HG03066 (cell line): ENCODE data around the gene LGALS4.
"Not testable (repeated sequence)": the region's sequence is repeated elsewhere in the genome, so short reads cannot be mapped to it uniquely, and the experiment has no call there.

Experiments used
- ATAC-seq: cut with Tn5 transposase; IDR thresholded peaks from one replicate; pipeline ENCODE4 v1.9.1; 2021; ENCODE audit warnings: low read depth; ENCODE audit not compliant: unreplicated experiment

Gene LGALS4

DNA sequence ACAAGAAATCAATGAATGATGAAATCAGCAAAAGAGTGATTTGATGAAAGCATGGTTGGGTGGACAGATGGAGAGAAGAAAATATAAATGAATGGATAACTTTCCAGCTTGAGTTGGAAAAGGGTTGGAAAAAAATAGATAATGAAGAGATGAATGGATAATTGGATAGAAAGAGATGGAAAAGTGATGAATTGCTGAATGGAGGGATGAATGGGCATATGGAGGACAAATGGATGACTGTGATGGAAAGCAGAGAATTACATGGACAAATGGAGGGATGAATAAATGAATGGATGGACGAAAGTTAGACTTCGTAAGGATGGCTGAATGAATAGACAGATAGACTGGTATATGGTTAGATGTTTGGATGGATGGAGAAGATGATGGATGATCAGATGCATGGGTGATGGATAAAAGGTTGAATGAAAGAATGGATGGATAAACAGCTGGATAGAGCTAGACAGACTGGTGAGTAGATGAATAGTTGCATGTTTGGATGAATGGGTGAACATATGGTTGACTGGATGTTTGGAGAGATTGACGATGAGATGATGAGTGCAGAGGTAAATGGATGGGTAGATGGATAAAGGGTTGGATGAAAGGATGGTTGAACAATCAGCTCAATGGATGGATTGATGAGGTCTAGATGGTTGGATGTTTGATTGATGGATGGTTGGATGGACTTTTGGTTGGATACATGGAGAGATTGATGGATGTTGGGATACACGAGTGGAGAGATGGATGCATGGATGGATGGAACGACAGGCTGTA lies 12.0 kb downstream of the LGALS4 start:
- no peak for ATAC-seq

DNA sequence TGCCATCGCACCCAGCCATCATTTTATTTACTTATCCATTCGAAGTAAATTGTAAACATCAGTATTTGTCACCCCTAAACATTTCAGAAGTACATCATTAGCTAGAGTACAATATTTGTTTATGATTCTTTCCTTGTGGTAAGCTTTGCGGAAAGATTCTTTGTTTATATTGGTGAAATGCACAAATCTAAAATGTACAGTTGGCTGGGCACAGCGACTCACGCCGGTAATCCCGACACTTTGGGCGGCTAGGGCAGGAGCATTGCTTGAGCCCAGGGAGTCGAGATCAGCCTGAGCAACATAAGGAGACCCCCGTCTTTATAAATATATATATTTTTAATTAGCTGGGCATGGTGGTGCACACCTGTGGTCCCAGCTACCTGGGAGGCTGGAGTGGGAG lies 13.6 kb downstream of the LGALS4 start:
- no peak for ATAC-seq

DNA sequence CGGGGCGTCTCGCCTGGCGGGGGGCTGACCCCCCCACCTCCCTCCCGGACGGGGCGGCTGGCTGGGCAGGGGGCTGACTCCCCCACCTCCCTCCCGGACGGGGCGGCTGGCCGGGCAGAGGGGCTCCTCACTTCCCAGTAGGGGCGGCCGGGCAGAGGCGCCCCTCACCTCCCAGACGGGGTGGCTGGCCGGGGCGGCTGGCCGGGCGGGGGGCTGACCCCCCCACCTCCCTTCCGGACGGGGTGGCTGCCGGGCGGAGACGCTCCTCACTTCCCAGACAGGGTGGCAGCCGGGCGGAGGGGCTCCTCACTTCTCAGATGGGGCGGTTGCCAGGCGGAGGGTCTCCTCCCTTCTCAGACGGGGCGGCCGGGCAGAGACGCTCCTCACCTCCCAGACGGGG lies 15.0 kb downstream of the LGALS4 start:
- ATAC-seq = not testable (repeated sequence)

DNA sequence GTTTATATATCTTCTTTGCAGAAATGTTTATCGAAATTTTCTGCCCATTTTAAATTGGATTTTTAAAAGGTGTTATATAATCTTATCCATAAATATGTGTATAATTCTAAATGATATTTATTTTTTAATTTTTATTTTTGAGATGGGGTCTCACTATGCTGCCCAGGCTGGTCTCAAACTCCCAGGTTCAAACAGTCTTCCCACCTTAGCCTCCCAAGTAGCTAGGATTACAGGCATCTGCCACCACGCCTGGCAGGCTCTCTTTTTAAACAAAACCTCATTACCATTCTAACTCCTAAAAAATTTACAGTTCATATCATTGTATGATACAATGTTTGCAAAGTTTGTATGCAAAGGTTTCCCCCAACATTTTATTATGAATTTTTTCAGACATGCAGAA lies 16.6 kb downstream of the LGALS4 start:
- ATAC-seq = no peak

DNA sequence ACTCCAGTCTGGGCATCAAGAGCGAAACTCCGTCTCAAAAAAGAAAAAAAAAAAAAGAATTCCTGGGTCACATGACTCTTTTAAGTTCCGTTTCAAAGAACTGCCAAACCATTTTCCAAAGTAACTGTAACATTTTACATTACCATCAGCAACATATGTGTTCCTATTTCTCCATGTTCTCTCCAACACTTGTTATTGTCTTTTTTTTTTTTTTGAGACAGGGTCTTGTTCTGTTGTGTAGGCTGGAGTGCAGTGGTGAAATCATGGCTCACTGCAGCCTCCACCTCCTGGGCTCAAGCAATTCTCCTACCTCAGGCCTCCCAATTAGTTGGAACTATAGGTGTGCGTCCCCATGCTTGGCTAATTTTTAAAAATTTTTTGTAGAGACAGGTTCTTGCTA lies 17.2 kb downstream of the LGALS4 start:
- no peak for ATAC-seq

DNA sequence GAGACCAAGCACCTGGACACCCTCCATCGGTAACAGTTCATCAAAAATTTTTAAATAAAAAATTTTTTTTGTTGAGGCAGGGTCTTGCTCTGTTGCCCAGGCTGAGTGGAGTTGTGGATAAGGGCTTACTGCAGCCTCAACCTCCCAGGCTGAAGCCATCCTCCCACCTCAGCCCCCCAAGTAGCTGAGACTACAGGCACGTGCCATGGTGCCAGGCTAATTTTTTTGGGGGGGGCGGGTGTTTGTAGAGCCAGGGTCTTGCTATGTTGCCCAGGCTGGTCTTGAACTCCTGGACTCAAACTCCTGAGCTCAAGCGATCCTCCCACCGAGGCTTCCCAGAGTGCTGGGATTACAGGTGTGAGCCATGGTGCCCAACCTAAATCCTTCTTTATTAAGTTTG lies 19.1 kb downstream of the LGALS4 start:
- no peak for ATAC-seq

DNA sequence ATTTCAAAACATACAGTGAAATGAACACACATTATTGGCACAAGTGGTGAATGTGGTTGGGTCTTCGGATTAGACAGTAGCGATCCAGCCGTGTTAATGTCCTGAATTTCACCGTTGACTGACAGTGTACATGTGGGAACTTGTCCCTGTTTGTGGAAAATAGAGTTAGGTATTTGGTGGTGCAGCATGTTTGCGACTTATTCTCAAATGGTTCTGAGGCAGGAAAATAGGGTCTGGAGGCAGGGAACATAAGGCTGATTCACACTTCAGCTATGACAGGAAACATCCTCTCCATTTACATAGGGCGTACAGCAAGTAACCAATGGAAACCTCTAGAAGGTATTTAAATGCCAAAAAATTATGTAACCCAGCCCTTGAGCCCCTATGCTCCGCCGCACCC lies 19.6 kb downstream of the LGALS4 start:
- no peak for ATAC-seq

- no peak for ATAC-seq
Observed at GRCh38 chr19:38792250-38793111, 20.3 kb downstream of the LGALS4 start.

GRCh38 chr19:38791451-38792064 lies 21.2 kb downstream of the LGALS4 start:
- not testable (repeated sequence) for ATAC-seq

DNA sequence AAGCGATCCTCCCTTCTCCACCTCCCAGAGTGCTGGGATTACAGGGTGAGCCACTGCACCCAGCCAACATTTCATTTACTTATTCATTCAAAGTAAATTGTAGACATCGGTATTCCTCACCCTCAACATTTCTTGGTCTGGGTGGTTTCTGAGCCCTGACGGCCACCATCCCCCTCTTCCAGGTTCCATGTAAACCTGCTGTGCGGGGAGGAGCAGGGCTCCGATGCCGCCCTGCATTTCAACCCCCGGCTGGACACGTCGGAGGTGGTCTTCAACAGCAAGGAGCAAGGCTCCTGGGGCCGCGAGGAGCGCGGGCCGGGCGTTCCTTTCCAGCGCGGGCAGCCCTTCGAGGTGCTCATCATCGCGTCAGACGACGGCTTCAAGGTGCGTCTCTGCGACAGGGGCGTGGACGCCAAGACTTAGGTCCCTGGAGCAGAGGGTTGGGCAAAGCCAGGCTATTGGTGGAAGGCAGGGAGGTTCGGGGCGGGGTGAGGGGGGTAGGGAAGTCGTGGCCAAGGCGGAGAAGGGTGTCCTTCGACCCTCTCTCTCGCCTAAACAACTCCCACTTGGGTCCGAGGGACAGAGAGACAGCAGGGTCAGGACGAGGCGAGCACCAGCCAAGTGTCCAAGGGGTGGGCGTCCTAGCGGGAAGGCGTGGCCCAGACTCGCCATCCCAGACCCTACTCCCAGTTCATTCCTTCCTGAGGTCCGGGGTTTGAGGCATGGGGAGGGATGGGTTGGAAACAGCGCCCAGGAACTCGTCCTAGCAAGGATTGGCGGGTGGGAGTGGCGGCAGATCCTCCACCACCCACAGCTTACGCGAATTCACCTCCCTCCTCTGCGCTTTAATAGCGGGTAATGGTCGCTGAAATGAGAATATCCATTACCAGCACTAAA lies 22.0 kb downstream of the LGALS4 start:
- not testable (repeated sequence) for ATAC-seq

- ATAC-seq = no peak
Observed at GRCh38 chr19:38788478-38789243, 24.1 kb downstream of the LGALS4 start, which contains the start of gene LGALS7B. Gene LGALS7B (plus strand): TSS chr19:38789200. CDS start chr19:38789227, 27 bp downstream.

GRCh38 chr19:38786572-38787265 lies 26.0 kb downstream of the LGALS4 start:
- ATAC-seq = no peak

DNA sequence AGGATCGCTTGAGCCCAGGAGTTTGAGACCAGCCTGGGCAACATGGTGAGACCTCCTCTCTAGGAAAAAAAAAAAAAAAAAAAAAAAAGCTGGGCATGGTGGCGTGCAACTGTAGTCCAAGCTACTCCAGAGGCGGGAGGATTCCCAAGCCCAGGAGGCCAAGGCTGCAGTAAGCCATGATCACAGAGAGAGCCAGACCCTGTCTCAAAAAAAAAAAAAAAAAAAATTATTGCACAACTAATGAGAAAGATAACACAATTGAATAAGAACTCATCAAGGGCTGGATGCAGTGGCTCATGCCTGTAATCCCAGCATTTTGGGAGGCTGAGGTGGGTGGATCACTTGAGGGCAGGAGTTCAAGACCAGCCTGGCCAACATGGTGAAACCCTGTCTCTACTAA lies 26.7 kb downstream of the LGALS4 start:
- not testable (repeated sequence) for ATAC-seq

DNA sequence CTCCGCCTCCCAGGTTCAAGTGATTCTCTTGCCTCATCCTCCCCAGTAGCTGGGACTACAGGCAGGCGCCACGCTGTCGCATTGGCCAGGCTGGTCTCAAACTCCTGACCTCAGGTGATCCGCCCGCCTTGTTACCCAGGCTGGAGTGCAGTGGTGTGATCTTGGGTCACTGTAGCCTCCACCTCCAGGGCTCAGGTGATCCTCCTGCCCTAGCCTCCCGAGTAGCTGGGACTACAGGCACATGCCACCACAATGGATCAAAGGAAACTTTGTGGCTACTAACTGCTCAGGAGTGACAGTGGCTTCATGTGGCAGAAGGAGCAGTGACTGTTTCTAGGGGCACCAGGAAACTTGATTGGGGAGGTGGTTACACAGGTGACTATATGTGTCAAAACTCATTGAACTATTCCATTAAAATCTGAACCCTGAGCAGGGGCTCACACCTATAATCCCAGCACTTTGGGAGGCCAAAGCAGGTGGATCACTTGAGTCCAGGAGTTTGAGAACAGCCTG lies 27.5 kb downstream of the LGALS4 start:
- ATAC-seq = no peak

DNA sequence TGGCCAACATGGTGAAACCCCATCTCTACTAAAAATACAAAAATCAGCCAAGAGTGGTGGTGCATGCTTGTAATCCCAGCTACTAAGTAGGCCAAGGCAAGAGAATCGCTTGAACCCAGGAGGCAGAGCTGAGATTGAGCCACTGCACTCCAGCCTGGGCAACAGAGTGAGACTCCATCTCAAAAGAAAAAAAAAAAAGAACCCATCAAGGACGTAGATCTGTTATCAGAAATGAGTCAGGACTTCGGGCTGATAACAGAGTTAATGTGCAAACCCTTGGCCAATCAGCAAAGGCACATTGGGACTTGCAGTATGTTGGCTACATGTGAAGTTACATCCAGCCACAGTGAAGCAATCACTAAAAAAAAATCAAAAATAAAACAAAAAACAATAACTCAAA lies 28.5 kb downstream of the LGALS4 start:
- no peak for ATAC-seq

DNA sequence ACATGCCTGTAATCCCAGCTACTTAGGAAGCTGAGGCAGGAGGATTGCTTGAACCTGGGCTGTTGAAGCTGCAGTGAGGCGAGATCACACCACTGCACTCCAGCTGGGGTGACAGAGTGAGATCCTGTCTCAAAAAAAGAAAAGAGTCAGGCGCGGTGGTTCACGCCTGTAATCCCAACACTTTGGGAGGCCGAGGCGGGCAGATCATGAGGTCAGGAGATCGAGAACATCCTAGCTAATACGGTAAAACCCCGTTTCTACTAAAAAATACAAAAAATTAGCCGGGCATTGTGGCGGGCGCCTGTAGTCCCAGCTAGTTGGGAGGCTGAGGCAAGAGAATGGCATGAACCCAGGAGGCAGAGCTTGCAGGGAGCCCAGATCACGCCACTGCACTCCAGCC lies 30.5 kb downstream of the LGALS4 start:
- ATAC-seq = not testable (repeated sequence)

- ATAC-seq = no peak
Observed at GRCh38 chr19:38781058-38781457, 31.7 kb downstream of the LGALS4 start.

DNA sequence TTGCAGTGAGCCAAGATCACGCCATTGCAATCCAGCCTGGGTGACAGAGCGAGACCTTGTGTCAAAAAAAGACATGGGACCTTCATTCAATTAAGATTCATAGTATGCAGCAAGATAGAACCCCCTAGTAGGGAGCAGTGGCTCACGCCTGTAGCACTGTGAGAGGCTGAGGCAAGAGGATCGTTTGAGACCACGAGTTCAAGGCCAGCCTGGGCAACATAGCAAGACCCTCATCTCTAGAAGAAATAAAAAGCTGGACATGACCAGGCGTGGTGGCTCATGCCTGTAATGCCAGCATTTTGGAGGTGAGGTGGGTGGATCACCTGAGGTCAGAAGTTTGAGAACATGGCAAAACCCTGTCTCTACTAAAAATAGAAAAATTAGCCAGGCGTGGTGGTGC lies 32.3 kb downstream of the LGALS4 start:
- no peak for ATAC-seq

- no peak for ATAC-seq
Observed at GRCh38 chr19:38778733-38779132, 34.0 kb downstream of the LGALS4 start.
